AG04450 (cell line): ENCODE results near the gene TAF4. TPM values are rescaled to one million over a fixed set of nuclear protein-coding genes. Genes with fewer than 3 reads are reported as not detected.

Experiments
- CTCF ChIA-PET: fragments of 300-600, 350-600 bp; formaldehyde crosslinking; extraction: SDS; loops from one replicate; lab custom pipeline; 2022; ENCODE audit warnings: antibody characterized with exemption, inconsistent platforms; lab: Charles Lee
- POLR2A ChIA-PET: fragments of 350-600 bp; formaldehyde crosslinking; extraction: SDS; loops from one replicate; lab custom pipeline; 2021; ENCODE audit warnings: antibody characterized with exemption, inconsistent platforms; lab: Yijun Ruan, JAX
- DNase-seq: peaks from one replicate; pipeline ENCODE4 v3.0.0-alpha.2; 2011; ENCODE audit warnings: low read depth, low spot score
- H3K27ac ChIP-seq: one replicate; pipeline ENCODE4 v1.5.1; 2012; ENCODE audit warnings: low read depth, low read length, control low read depth
- H3K27me3 ChIP-seq: one replicate; pipeline ENCODE4 v1.6.0; 2012; ENCODE audit warnings: low read length; ENCODE audit not compliant: control insufficient read depth, insufficient read depth
- H3K4me3 ChIP-seq: 2 replicates; pipeline ENCODE4 v1.5.1; 2011; ENCODE audit warnings: mild to moderate bottlenecking, low read depth, low read length, control low read depth
- H3K9me3 ChIP-seq: 2 replicates; pipeline ENCODE4 v1.5.1; 2012; ENCODE audit warnings: low read length; ENCODE audit not compliant: control insufficient read depth, insufficient read depth
- CTCF ChIP-seq: IDR thresholded peaks from 2 replicates; pipeline ENCODE4 v1.5.1; 2011; ENCODE audit warnings: low read depth, low read length, control low read depth, inconsistent platforms
- polyA plus RNA-seq: library from polyadenylated mRNA; depleted of rRNA; stranded (reverse); fragments of >200 nt; gene quantifications from 2 replicates; pipeline ENCODE4 v1.2.3, GENCODE V29; 2011

The TAF4 gene
- polyA plus RNA-seq, 1 experiment = 2.7 TPM

DNA sequence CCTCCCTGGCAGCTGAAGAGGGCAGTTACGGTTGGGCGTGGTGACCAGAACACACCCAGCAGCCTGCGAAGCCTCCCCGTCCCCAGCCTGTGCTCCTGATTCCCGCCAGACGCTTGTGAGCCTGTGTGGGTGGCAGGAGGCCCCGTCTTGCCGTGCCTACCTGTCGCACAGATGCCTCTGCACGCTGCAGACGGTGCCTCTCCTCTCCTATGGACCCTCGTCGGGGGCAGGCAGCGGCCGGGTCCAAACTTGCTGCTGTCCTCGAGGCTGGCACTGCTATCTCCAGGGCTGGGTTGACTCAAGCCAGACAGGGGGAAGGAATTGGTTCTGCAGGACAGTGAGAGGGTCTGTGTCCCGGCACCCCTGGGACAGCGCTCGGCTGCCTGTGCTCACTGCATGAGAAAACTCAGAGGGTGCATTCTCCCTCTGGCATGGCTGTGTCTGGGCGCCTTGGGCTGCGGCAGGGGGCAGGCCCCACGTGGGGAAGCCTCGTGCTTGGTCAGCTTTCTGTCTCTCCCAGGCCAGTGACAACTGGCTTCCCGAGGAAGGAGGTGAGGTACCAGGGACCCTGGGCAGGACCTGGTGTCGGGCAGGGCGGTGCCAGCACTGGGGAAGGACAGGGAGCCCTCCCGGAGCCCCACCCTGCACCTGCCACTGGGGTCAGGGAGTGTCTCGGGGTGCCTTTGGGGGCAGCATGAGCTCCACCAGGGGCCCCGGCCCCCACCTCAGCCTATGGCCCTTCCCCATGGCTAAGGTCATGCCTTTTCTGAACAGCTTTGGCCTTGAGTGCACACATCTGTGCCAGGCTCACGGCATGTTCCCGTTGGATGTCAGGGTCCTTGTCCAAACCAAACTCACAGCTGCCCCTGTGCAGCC lies 127.5 kb downstream of the TAF4 start:
- Histone ChIP-seq H3K27ac (no peak overlapping the region), H3K4me3 (no peak overlapping the region), H3K9me3 (peaks cover 7% of the 10 kb centered on the region; the same call in 1 of the 2 replicates), H3K27me3 (no peaks in the 10 kb centered on the region)
- ChIA-PET POLR2A (no interaction called here), CTCF (no interaction called here)
- no peak for TF ChIP-seq CTCF
- no peak for DNase-seq

GRCh38 chr20:61937146-61937962 lies 128.3 kb downstream of the TAF4 start:
- H3K27ac ChIP-seq = no peak overlapping the region
- H3K9me3 ChIP-seq = peaks cover 2% of the 10 kb centered on the region; the same call in 1 of the 2 replicates
- TF ChIP-seq CTCF = no peak
- H3K27me3 ChIP-seq = no peaks in the 10 kb centered on the region
- ChIA-PET POLR2A (no interaction called here), CTCF (interaction anchor here (0.8 kb wide), 1 partner anchor 70 kb away, joined by 3 read pairs; no protein-coding TSS in a partner anchor)
- H3K4me3 ChIP-seq = no peak overlapping the region
- no peak for DNase-seq

DNA sequence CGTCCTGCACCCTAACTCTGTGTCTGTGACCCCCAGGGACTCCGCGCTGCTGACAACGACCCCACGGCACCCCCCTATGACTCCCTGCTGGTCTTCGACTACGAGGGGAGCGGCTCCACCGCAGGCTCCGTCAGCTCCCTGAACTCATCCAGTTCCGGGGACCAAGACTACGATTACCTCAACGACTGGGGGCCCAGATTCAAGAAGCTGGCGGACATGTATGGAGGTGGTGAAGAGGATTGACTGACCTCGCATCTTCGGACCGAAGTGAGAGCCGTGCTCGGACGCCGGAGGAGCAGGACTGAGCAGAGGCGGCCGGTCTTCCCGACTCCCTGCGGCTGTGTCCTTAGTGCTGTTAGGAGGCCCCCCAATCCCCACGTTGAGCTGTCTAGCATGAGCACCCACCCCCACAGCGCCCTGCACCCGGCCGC lies 129.0 kb downstream of the TAF4 start:
- no peaks in the 10 kb centered on the region for H3K27me3 ChIP-seq
- TF ChIP-seq CTCF = no peak
- H3K9me3 ChIP-seq = no peaks in the 10 kb centered on the region; the same call in 1 of the 2 replicates
- ChIA-PET POLR2A (no interaction called here), CTCF (interaction anchor here (0.8 kb wide), 1 partner anchor 70 kb away, joined by 3 read pairs; no protein-coding TSS in a partner anchor)
- no peak overlapping the region for H3K27ac ChIP-seq
- no peak overlapping the region for H3K4me3 ChIP-seq
- no peak for DNase-seq

DNA sequence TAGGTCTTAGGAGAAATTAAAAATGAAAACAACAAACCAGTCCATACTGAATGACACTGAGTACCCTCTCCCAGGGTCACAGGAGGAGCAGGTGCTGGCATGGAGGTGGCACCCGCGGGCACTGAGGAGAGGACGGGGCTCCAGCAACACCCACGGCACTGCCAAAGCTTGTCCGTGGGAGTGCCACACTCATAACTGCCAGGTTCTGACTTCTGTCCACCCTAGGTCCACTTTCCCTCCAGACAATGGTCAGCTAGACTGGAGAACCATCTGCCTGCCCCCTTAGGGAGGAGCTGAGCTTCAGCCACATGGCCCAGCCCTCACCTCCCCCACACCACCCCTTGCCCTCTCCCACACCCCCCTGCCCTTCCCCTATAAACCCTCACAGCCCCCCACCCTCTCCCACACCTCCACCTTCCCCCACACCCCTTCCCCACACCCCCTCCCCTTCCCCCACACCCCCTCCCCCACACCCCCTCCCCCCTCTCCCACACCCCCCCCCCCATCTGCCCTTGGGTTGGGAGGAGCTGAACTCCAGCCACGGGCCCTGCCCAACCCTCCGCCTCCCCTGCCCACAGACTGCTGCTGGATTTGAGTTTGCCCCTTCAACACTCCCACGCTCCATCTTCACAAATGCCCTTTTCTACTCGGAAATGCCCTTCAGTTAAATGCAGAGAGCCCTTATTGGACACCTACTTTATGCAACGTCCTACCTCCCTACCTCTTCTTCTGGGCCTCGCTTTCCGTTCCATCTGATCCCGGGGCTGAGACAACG lies 129.6 kb downstream of the TAF4 start:
- ChIA-PET CTCF (no interaction called here), POLR2A (no interaction called here)
- DNase-seq = no peak
- no peak for TF ChIP-seq CTCF
- Histone ChIP-seq H3K27ac (no peak overlapping the region), H3K4me3 (no peak overlapping the region), H3K27me3 (no peaks in the 10 kb centered on the region), H3K9me3 (no peaks in the 10 kb centered on the region; the same call in 1 of the 2 replicates)
